Measurements from ENCODE around the gene VAX1.

The VAX1 gene

GRCh38 chr10:117164592-117165537 lies 26.8 kb upstream of the VAX1 start:
- peak; percentile 61 for DNase-seq

GRCh38 chr10:117163954-117164548 lies 26.0 kb upstream of the VAX1 start:
- peak; percentile 37 for DNase-seq

- DNase-seq, result peak; percentile 59
Observed at GRCh38 chr10:117163061-117163953, 25.2 kb upstream of the VAX1 start.

DNA sequence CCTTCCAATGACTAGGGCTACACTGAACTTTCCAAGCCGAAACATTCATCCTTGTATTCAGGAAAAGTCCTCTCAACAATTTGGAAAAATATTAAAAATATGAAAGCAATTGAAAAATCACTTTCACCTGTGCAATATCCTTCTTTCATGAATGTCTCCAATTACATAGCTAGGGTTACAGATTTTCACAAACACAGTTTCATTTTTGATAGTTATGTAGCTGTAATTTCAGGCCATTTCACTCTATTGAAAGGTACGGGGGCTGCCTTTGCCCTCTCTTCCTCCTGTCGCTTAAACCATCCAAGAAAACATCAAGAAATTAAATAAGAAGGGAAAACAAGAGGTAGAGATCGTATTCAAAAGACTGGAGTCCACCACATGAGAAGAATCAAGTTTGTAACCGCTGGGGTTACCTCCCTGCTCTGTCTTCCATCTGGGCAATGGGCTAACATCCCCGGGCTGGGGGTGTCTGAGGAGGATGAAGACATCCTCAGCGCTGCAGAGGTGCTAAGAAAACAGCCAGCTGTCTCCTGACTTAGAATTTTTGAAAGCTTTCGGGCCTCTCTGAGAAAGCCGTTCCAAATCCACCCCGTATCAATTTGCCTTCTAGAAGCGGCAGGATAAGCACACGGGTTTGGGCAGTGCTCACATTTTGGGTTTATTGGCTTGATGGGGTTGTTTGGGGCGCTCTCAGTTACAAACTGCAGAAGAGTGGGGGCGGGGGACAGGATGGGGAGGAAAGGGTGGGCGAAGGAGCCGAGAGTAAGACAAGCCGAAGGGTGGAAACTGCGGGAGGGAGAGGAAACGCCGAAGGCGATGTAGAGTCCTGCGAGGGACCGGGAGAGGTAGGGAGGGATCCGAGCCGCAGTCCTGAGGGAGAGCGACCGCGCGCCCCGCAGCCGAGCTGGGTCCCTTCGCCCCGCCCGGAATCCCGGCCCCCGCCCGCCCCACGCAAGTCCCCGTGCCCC lies 24.3 kb upstream of the VAX1 start:
- peak; percentile 51 for DNase-seq

DNA sequence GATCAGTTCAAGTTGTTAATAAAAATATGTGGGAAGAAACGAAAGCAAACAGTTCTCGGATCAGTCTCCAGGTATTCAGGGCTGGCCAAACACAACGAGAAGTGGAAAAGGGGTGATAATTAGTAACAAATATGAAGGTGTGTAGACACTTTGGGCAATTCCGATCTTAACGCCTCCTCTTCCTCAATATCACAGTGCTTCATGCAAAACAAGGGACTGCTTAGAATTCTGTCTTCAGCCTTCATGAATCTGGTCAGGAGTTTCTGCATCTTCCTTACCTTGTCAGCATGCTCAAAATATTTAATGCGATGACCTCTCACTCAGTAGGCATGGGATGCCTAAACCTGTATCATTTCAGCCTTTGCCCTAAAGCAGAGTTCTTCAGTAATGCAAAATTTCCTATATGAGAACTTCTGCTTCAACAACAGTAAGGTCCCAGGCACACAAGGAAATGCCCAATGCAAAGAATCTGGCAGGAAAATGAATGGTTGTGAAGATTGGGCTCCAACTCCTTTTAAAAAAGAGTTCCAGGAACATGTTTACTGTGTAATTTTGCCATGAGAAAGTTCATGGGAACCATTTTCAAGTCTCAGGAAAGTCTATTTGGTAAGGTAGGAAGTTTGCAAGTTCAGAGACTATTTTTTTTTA lies 23.4 kb upstream of the VAX1 start:
- DNase-seq, result peak; percentile 58

DNA sequence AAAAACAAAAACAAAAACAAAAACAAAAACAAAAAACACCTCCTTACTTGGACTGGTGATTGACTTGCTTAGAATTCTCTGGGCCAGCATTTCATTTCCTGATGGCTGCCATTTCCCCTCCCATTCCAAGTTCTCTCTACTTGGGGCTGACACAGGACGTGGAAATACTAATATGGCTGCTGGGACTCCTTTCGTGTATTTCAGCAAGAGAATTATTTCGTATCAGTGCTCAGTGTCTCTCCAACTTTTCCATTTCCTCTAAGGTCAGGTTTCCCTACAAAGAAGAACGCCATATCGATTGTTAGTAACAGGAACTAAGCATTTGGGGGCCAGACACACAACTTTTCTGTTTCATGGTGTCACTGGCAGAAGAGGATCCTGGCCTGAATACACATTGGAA lies 22.5 kb upstream of the VAX1 start:
- peak; percentile 16 for DNase-seq

DNA sequence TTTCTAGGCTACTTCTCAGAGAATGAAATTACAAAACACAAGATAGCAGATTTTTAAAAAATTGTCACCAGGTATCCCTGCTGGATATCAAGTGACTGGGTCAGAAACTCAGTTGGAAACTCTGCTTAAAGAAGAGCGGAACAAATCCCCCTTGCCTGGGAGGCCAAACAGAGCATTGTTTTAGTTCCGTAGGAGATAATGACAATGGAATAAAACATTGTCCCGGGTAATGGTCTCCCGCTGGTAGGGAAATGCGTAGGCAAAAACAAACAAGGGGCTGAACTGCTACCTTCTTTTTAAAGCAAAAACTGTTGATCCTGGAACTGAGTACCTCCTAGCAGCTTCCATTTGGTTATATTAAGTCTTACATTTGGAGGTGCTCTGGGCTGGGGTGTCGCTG lies 21.3 kb upstream of the VAX1 start:
- DNase-seq, result peak; percentile 14

GRCh38 chr10:117158297-117158696 lies 20.2 kb upstream of the VAX1 start:
- DNase-seq, result no peak

DNA sequence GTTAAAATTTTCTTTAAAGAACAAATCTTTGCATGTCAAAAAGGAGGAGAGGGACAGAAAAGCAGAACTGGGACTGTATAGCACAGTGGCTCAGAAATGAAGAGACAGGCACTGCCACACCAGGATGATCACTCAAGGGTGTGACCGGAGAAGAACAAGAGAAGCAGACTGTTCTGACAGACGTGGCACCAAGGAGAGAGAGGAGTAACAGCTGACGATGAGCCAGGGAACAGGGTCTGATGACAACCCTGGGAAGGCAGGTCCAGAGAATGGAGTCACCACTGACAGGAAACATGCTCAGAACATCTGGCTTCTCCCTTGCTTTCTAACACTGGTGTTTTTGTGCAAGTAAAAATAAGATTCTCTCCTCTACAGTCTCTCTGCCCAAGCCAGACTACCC lies 14.6 kb upstream of the VAX1 start:
- DNase-seq, result no peak

- DNase-seq, result no peak
Observed at GRCh38 chr10:117148284-117148683, 10.2 kb upstream of the VAX1 start.

- no peak for DNase-seq
Observed at GRCh38 chr10:117145019-117145418, 6.9 kb upstream of the VAX1 start.

GRCh38 chr10:117143103-117143823 lies 5.2 kb upstream of the VAX1 start:
- DNase-seq, result no peak

GRCh38 chr10:117140525-117140902 lies 2.4 kb upstream of the VAX1 start:
- DNase-seq, result peak; percentile 31

GRCh38 chr10:117139581-117140524 lies 1.8 kb upstream of the VAX1 start:
- peak; percentile 51 for DNase-seq

- DNase-seq, result peak; percentile 46
Observed at GRCh38 chr10:117138838-117139580, 939 bp upstream of the VAX1 start.

DNA sequence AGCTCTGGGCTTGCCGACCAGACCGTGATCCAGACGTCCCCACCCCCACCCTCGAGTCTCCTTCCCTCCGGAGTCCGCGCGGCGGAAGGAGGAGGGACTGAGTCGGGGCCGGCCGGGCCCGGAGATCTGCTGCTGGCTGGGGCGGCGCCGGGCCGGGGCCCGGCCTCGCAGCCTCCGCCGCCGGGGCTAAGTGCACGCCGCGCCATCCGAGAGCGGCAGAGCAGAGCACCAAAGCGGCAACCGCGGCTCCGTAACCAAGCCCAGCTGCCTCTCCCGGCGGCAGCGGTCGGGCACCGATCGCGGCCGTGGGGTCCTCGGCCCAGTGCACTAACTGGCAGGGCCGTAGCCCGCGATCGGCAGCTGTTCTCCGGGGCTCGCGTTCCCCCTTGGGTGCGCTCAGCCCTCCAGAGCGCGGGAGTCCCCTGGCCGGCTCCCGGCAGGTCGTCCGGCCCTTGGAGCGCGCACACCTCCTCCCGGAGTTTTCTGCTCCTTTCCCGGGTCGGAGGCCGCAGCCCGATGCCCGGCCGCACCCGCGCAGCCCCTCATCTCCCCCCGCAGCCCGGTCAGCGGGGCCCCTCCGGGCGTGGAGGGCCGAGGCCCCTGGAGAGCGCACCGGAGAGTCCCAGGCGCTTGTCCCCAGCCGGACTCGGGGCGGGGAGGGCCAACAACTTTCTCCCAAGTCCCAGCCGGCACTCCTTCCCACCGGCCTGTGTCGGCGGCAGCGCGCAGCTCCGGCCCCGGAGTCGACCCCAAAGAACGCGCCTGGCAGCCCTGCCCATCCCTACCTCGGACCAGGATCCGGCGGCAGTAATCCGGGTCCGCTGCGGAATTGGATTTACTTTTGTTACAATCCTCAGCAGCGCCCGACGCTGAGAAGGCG lies 799 bp downstream of the VAX1 start:
- peak; percentile 85 for DNase-seq

- DNase-seq, result no peak
Observed at GRCh38 chr10:117136391-117136975, 1.6 kb downstream of the VAX1 start.
